ENCODE measurements around the gene TMEM98. TPM values are rescaled to one million over a fixed set of nuclear protein-coding genes. Genes with fewer than 3 reads are reported as not detected.

TMEM98 gene
- polyA plus RNA-seq, 1 donor (not counting 4 experiments of a cell fraction or from before 2014, with no cell fraction given): 66.8 TPM

- Histone ChIP-seq H3K36me3 (ENCODE audit: control insufficient read depth in 2 of 2, extremely low read depth in 1 of 2, insufficient read depth in 2 of 2, low read length in 2 of 2) (no peaks in the 10 kb centered on the region), H3K4me3 (ENCODE audit: control insufficient read depth in 2 of 3, extremely low read depth in 1 of 3, insufficient read depth in 2 of 3, low read depth in 1 of 3, low read length in 3 of 3) (no peak overlapping the region), H2AFZ (ENCODE audit: control insufficient read depth, low read length) (peak overlapping the region; percentile 5), H3K9me3 (ENCODE audit: control insufficient read depth, low read depth, low read length) (no peaks in the 10 kb centered on the region), H3K9ac (ENCODE audit: control insufficient read depth, extremely low read depth, insufficient read depth, low read length) (no peak overlapping the region), H3K4me2 (ENCODE audit: control insufficient read depth, extremely low read depth, insufficient read depth, low read depth, low read length) (peak overlapping the region; percentile 20), H3K27me3 (ENCODE audit: control insufficient read depth, extremely low read depth, insufficient read depth, low read length) (no peaks in the 10 kb centered on the region), H4K20me1 (ENCODE audit: control insufficient read depth, extremely low read depth, insufficient read depth, low read length) (no peaks in the 10 kb centered on the region), H3K27ac (ENCODE audit: control insufficient read depth, insufficient read depth, low read length) (no peak overlapping the region), H3K4me1 (ENCODE audit: control insufficient read depth, extremely low read depth, insufficient read depth, low read length) (peaks cover 22% of the 10 kb centered on the region), H3K9me1 (ENCODE audit: control insufficient read depth, extremely low read depth, insufficient read depth, low read length) (no peaks in the 10 kb centered on the region), H3K79me2 (ENCODE audit: control insufficient read depth, insufficient read depth, low read length) (no peaks in the 10 kb centered on the region)
- dilution Hi-C loops (cut with MboI; ENCODE audit: extremely low pct_ligation_motif_present, low sequenced_read_pairs): no loop called here
- TF ChIP-seq CTCF (optimal IDR thresholded peaks at IDR 0.05 in 1 of 3, IDR thresholded peaks at IDR 0.05 in 1 of 3, conservative IDR thresholded peaks at IDR 0.05 in 1 of 3; ENCODE audit: extremely low read depth in 1 of 3, insufficient read depth in 2 of 3, low read length in 3 of 3): no peak
- TF ChIP-seq EZH2 (IDR thresholded peaks at IDR 0.05; ENCODE audit: low read length): no peak
- peak; percentile 76 for FAIRE-seq
- DNase-seq (ENCODE audit: low read depth, low spot score): no peak
Measured at GRCh38 chr17:32894245-32894644, 33.7 kb upstream of the TMEM98 start.

GRCh38 chr17:32896647-32897258, 31.2 kb upstream of the TMEM98 start:
- no peaks in the 10 kb centered on the region for H3K9me3 ChIP-seq (ENCODE audit: control insufficient read depth, low read depth, low read length)
- no peaks in the 10 kb centered on the region for H4K20me1 ChIP-seq (ENCODE audit: control insufficient read depth, extremely low read depth, insufficient read depth, low read length)
- no peak overlapping the region for H3K4me3 ChIP-seq (ENCODE audit: control insufficient read depth in 2 of 3, extremely low read depth in 1 of 3, insufficient read depth in 2 of 3, low read depth in 1 of 3, low read length in 3 of 3)
- no peaks in the 10 kb centered on the region for H3K9me1 ChIP-seq (ENCODE audit: control insufficient read depth, extremely low read depth, insufficient read depth, low read length)
- H3K27me3 ChIP-seq (ENCODE audit: control insufficient read depth, extremely low read depth, insufficient read depth, low read length): no peaks in the 10 kb centered on the region
- H3K27ac ChIP-seq (ENCODE audit: control insufficient read depth, insufficient read depth, low read length): no peak overlapping the region
- dilution Hi-C loops (cut with MboI; ENCODE audit: extremely low pct_ligation_motif_present, low sequenced_read_pairs): no loop called here
- no peaks in the 10 kb centered on the region for H3K79me2 ChIP-seq (ENCODE audit: control insufficient read depth, insufficient read depth, low read length)
- TF ChIP-seq CTCF (optimal IDR thresholded peaks at IDR 0.05 in 1 of 3, IDR thresholded peaks at IDR 0.05 in 1 of 3, conservative IDR thresholded peaks at IDR 0.05 in 1 of 3; ENCODE audit: extremely low read depth in 1 of 3, insufficient read depth in 2 of 3, low read length in 3 of 3): no peak
- no peak for TF ChIP-seq EZH2 (IDR thresholded peaks at IDR 0.05; ENCODE audit: low read length)
- H3K4me1 ChIP-seq (ENCODE audit: control insufficient read depth, extremely low read depth, insufficient read depth, low read length): peaks cover 22% of the 10 kb centered on the region
- H3K9ac ChIP-seq (ENCODE audit: control insufficient read depth, extremely low read depth, insufficient read depth, low read length): no peak overlapping the region
- H3K4me2 ChIP-seq (ENCODE audit: control insufficient read depth, extremely low read depth, insufficient read depth, low read depth, low read length): peak overlapping the region; percentile 77
- peak overlapping the region; percentile 79 for H2AFZ ChIP-seq (ENCODE audit: control insufficient read depth, low read length)
- DNase-seq (ENCODE audit: low read depth, low spot score): no peak
- FAIRE-seq: peak; percentile 34
- H3K36me3 ChIP-seq (ENCODE audit: control insufficient read depth in 2 of 2, extremely low read depth in 1 of 2, insufficient read depth in 2 of 2, low read length in 2 of 2): no peaks in the 10 kb centered on the region
